Measurements from ENCODE around the gene ANKRD55.
A peak's percentile ranks its signal among the peaks of the same experiment; 100 is the strongest.
"Not testable (repeated sequence)": the region's sequence is repeated elsewhere in the genome, so short reads cannot be mapped to it uniquely, and the experiment has no call there.

The ANKRD55 gene

DNA sequence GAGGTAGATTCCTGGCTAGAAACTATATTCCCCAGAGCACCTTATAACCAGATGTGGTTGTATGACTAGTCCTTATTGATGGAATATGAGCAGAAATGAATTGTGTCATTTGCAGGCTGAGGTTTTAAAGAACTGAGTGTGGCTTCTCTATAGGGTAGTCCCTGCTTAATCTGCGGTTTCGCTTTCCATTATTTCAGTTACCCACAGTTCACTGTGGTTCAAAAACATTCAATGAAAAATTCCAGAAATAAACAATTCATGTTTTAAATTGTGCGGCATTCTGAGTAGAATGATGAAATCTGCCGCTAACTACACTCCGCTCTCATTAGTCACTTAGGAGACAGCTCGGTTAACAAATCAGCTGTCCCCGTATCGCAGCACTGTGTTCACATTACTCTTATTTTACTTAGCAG, 65.1 kb downstream of the ANKRD55 start:
- DNase-seq (ENCODE audit: low read depth): no peak

DNA sequence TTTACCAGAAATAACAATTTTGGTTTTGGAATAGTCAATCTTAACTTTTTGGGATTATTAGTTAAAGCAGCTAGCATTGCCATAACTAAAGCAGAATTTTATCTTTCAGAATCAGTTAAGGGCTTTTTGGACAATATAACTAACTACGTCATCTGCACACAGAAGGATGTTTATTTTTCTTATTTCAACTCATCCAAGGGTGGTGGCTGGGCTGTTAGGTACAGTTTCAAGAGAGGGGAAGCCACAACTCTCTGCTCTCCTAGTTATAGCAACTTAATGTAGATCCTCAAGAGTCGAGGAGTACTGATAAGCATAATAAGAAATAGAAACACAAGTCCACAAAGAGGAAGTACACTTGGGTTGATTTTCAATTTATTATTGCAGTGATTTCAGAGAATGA, 65.6 kb downstream of the ANKRD55 start:
- DNase-seq (ENCODE audit: low read depth): no peak

GRCh38 chr5:56166671-56167385, 66.3 kb downstream of the ANKRD55 start:
- DNase-seq (ENCODE audit: low read depth): no peak

- DNase-seq (ENCODE audit: low read depth): no peak
Measured at GRCh38 chr5:56164376-56164775, 68.8 kb downstream of the ANKRD55 start.

DNA sequence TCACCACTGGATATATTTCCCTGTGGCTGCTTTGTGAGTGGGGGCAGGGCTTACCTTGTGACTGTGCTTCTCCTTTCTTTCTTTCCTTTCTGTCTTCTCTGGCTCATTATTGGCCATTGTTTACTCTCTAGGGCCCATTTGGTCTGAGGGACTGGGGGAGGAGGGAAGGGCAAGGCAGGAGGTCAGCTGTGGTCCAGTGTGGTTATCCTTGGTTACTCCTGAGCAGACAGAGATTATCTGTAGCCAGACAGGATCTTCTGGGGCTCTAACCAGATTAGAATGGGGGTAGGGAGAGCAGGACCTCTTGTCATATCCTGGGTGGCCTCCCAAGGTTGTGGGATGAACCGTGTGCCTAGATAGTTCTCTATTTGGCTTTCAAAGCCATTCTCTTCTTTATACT, 71.2 kb downstream of the ANKRD55 start:
- DNase-seq (ENCODE audit: low read depth): no peak

DNA sequence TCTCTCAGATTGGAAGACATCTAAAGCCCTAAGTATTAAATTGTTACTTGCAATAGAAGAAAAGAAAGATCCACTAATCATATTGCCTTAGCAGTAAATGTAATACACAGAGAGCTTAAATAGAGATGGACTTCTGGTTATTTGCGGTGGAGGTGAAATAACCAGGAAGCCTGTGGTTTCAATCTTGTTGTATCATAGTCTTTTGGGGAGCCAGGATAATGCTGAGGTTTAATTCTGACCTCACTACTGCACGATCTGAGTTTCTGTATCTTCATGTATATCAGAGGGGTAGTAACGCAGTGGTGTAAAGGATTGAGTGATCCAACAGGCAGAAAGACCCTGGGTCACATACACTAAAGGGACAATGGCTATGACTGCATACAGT, 71.7 kb downstream of the ANKRD55 start:
- no peak for DNase-seq (ENCODE audit: low read depth)

- DNase-seq (ENCODE audit: low read depth): no peak
Measured at GRCh38 chr5:56160723-56161438, 72.2 kb downstream of the ANKRD55 start.

GRCh38 chr5:56159521-56159947, 73.6 kb downstream of the ANKRD55 start:
- no peak for DNase-seq (ENCODE audit: low read depth)

DNA sequence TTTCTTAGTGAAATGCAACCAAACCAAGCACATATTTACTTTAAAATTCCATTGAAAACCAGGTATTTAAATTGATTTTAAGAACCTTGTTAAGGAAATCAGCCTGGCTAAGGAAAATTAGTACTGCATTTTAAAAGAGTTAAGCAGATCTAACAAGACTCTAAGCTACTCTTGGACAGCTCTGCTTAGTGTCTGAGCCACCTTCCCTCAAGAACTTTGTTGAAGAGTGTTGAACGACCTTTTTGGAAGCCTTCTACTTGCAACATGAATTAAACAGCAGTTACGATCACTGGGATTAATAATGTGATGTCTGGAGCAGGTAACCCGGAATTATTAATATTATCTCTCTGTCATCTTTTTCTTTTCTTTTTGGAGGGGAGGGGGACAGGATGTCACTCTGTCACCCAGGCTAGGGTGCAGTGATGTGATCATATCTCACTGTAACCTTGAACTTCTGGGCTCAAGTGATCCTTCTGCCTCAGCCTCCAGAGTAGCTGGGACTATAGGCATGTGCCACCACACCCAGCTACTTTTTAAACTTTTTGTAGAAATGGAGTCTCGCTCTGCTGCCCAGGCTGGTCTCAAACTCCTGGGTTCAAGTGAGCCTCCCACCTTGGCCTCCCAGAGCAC, 74.7 kb downstream of the ANKRD55 start:
- DNase-seq (ENCODE audit: low read depth): no peak

DNA sequence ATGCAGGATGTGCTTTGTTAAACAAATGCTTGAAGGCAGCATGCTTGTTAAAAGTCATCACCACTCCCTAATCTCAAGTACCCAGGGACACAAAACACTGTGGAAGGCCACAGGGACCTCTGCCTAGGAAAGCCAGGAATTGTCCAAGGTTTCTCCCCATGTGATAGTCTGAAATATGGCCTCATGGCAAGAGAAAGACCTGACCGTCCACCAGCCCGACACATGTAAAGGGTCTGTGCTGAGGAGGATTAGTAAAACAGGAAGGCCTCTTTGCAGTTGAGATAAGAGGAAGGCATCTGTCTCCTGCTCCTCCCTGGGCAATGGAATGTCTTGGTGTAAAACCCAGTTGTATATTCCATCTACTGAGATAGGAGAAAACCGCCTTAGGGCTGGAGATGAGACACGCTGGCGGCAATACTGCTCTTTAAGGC, 75.9 kb downstream of the ANKRD55 start:
- DNase-seq (ENCODE audit: low read depth): not testable (repeated sequence)

DNA sequence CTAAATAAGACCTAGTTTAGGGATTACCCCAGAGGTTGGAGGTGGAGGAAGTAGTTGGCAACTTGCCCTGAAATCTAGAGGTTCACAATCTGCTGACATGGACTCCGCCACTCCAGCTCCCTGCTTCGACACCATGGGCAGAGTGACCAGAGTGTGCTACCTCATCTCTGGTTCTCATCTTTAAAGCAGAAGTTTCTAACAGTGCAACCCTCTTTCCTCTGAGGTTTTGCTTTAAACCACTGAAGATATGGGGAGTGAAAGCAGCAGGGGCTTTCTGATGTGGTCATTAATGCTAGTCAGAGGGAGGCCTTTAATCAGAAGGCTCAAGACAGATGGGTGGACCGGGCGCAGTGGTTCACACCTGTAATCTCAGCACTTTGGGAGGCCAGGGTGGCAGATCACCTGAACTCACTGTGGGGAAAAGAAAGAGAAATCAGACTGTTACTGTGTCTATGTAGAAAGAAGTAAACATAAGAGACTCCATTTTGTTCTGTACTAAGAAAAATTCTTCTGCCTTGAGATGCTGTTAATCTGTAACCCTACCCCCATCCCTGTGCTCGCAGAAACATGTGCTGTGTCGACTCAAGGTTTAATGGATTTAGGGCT, 76.4 kb downstream of the ANKRD55 start:
- DNase-seq (ENCODE audit: low read depth): not testable (repeated sequence)

GRCh38 chr5:56155992-56156584, 77.0 kb downstream of the ANKRD55 start:
- no peak for DNase-seq (ENCODE audit: low read depth)

DNA sequence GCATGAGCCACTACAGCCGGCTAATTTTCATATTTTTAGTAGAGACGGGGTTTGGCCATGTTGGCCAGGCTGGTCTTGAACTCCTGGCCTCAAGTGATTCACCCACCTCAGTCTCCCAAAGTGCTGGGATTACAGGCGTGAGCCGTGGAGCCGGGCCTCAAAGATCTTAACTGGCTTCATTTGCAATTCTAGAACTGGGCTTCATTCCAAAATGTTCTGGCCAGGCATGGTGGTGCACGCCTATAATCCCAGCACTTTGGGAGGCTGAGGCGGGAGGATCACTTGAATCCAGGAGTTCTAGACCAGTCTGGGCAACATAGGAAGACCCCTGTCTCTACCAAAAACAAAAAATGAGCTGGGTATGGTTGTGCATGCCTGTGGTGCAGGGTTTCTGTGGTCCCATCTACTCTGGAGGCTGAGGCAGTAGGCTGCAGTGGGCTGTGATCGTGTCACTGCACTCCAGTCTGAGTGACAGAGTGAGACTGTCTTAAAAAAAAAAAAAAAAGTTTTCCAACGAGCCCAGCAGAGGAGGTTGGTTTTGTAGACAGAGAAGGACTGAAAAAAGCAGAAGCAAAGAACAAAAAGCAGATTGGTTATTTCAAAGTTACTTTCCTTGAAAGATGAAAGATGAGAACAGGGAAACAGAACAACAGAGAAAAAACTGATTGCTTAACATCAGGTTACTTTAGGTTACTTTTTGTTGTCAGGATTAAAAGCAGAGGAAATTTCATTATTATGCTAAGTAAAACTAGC, 78.2 kb downstream of the ANKRD55 start:
- DNase-seq (ENCODE audit: low read depth): no peak

GRCh38 chr5:56152437-56152836, 80.7 kb downstream of the ANKRD55 start:
- DNase-seq (ENCODE audit: low read depth): no peak

- not testable (repeated sequence) for DNase-seq (ENCODE audit: low read depth)
Measured at GRCh38 chr5:56150756-56151155, 82.4 kb downstream of the ANKRD55 start.

- DNase-seq (ENCODE audit: low read depth): peak; percentile 13
Measured at GRCh38 chr5:56148453-56148971, 84.6 kb downstream of the ANKRD55 start.

GRCh38 chr5:56147659-56148230, 85.4 kb downstream of the ANKRD55 start:
- DNase-seq (ENCODE audit: low read depth): no peak

DNA sequence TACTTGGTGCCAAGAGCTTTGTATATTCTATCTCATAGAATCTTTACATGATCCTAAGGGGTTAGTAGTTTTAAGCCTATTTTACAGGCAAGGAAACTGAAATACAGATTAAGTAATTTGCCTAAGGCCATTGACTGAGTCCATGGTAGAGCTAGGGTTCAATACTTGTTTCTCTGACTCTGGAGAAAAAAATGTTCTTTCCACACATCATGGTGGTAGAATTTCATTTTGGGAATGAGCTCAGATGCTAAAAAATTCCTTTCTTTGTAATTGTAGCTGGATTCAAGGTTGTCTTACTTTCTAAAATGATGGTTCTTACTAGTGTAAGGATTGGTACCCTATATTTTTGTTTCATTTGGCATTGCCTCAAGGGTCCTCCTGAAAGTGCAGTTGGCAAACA, 86.0 kb downstream of the ANKRD55 start:
- DNase-seq (ENCODE audit: low read depth): no peak

DNA sequence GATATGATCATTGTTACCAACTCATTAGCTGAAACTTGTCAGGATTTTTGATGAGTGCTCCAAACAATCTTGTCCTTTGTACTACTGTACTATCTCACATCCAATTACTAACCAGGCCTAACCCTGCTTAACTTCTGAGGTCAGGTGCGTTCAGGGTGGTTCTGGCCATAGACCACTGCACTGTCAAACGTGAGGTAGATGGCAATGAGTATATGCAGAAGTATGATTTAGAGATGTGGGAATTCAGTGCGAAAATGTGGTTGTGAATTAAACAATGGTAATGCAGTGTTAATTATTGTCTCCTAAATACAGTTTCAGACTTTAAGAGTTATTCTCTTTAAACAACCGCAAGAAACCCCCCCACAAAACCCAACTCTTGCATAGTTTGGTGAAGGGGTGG, 86.5 kb downstream of the ANKRD55 start:
- no peak for DNase-seq (ENCODE audit: low read depth)

DNA sequence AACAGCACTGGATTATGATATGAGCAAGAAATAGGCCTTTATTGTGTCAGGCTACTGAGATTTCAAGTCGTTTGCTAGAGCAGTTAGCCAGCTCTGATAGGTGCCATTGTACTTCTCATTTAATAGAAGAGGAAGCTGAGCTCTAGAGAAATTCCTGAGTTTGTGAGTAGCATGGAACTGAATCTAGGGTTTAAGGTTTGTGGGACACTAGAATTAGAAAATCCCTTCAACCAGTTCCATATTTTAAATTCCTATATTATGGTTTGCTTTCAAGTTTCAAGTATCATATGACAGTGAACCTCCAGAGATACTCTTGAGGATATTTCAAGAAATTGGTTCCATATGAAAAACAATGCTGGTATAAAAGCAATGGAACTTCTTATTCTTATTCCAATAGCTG, 87.6 kb downstream of the ANKRD55 start:
- no peak for DNase-seq (ENCODE audit: low read depth)

DNA sequence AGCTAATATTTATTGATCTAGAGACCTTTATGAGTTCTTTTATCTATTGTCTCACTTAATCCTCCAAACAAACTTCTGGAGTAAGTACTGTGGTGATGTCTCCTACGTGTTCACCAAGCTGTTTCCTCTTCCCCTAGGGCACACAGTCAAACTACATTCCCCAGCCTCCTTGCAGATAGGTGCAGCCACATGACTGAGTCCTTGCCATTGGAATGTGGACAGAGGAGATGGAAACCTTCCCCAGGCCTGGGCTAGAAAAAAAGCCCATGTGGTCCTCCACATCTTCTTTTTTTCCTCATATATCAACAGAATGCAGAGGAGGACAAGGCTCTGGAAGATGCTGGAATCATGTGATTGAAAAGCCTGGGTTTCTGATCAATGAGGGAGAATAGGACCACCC, 88.0 kb downstream of the ANKRD55 start:
- DNase-seq (ENCODE audit: low read depth): no peak

All from stimulated activated CD4-positive, alpha-beta T cell treated with anti-CD3 and anti-CD28 coated beads, Interleukin-2, amount 100 ng/mL, for 4 hours (primary cell).